H9 (cell line): ENCODE results near the gene L1CAM. TPM values are rescaled to one million over a fixed set of nuclear protein-coding genes. Genes with fewer than 3 reads are reported as not detected.

Source experiments
- DNase-seq: peaks from one replicate; pipeline ENCODE4 v3.0.0-alpha.2; 2017
- H2AFZ ChIP-seq: one replicate; pipeline ENCODE4 v1.6.1; 2013; ENCODE audit warnings: mild to moderate bottlenecking, low read length, control low read depth, moderate library complexity
- H2AK5ac ChIP-seq: 2 replicates; pipeline ENCODE4 v1.6.1; 2013; ENCODE audit warnings: low read length, control low read depth, mixed read lengths; ENCODE audit not compliant: insufficient read length
- H2BK120ac ChIP-seq: one replicate; pipeline ENCODE4 v1.6.1; 2013; ENCODE audit warnings: low read depth, mild to moderate bottlenecking, low read length, control low read depth, inconsistent platforms; ENCODE audit not compliant: poor library complexity, severe bottlenecking
- H2BK12ac ChIP-seq: 2 replicates; pipeline ENCODE4 v1.6.1; 2013; ENCODE audit warnings: low read length, control low read depth, mixed read lengths, low read depth; ENCODE audit not compliant: insufficient read length
- H2BK15ac ChIP-seq: 2 replicates; pipeline ENCODE4 v1.6.1; 2013; ENCODE audit warnings: low read depth, low read length, control low read depth
- H2BK20ac ChIP-seq: one replicate; pipeline ENCODE4 v1.6.1; 2013; ENCODE audit warnings: low read depth, mild to moderate bottlenecking, low read length, control low read depth, inconsistent platforms; ENCODE audit not compliant: poor library complexity, severe bottlenecking
- H2BK5ac ChIP-seq: 2 replicates; pipeline ENCODE4 v1.6.1; 2013; ENCODE audit warnings: low read length, control low read depth, mixed read lengths; ENCODE audit not compliant: insufficient read length
- H3K14ac ChIP-seq: 2 replicates; pipeline ENCODE4 v1.6.1; 2013; ENCODE audit warnings: low read length, control low read depth; ENCODE audit not compliant: insufficient read depth
- H3K18ac ChIP-seq: 2 replicates; pipeline ENCODE4 v1.6.1; 2013; ENCODE audit warnings: low read depth, mild to moderate bottlenecking, mixed read lengths, low read length, control low read depth; ENCODE audit not compliant: insufficient read length
- H3K23ac ChIP-seq: 2 replicates; pipeline ENCODE4 v1.6.1; 2013; ENCODE audit warnings: low read length, control low read depth, mixed read lengths, low read depth; ENCODE audit not compliant: insufficient read length
- H3K23me2 ChIP-seq: 2 replicates; pipeline ENCODE4 v1.6.1; 2013; ENCODE audit warnings: low read depth, mild to moderate bottlenecking, mixed read lengths, low read length, control low read depth; ENCODE audit not compliant: insufficient read length, poor library complexity, severe bottlenecking
- H3K27ac ChIP-seq: 2 replicates; pipeline ENCODE4 v1.5.1; 2013; ENCODE audit warnings: low read length, control low read depth, mixed read lengths, low read depth; ENCODE audit not compliant: insufficient read length
- H3K27me3 ChIP-seq: 2 replicates; pipeline ENCODE4 v1.6.1; 2013; ENCODE audit warnings: low read length, control low read depth, inconsistent platforms; ENCODE audit not compliant: insufficient read depth
- H3K4ac ChIP-seq: 2 replicates; pipeline ENCODE4 v1.6.1; 2013; ENCODE audit warnings: low read depth, mild to moderate bottlenecking, control low read depth, inconsistent platforms, low read length, moderate library complexity
- H3K4me1 ChIP-seq: 2 replicates; pipeline ENCODE4 v1.6.1; 2013; ENCODE audit warnings: low read length, control low read depth, inconsistent platforms; ENCODE audit not compliant: insufficient read depth
- H3K4me2 ChIP-seq: 2 replicates; pipeline ENCODE4 v1.6.1; 2013; ENCODE audit warnings: low read length, control low read depth, mixed read lengths; ENCODE audit not compliant: insufficient read length, insufficient read depth
- H3K56ac ChIP-seq: 2 replicates; pipeline ENCODE4 v1.6.1; 2013; ENCODE audit warnings: low read depth, mild to moderate bottlenecking, mixed read lengths, low read length, control low read depth; ENCODE audit not compliant: insufficient read length
- H3K79me1 ChIP-seq: 2 replicates; pipeline ENCODE4 v1.6.1; 2013; ENCODE audit warnings: low read depth, mild to moderate bottlenecking, moderate library complexity, low read length, control low read depth, inconsistent platforms; ENCODE audit not compliant: insufficient read depth, poor library complexity, severe bottlenecking
- H3K79me2 ChIP-seq: 2 replicates; pipeline ENCODE4 v1.6.1; 2013; ENCODE audit warnings: low read length, control low read depth, inconsistent platforms; ENCODE audit not compliant: insufficient read depth
- H3K9ac ChIP-seq: 2 replicates; pipeline ENCODE4 v1.6.1; 2013; ENCODE audit warnings: low read length, control low read depth, mixed read lengths; ENCODE audit not compliant: insufficient read length; ENCODE audit errors: extremely low read depth
- H3K9me3 ChIP-seq: one replicate; pipeline ENCODE4 v1.6.1; 2013; ENCODE audit warnings: low read depth, low read length, inconsistent platforms; ENCODE audit not compliant: control insufficient read depth
- H3T11ph ChIP-seq: one replicate; pipeline ENCODE4 v1.6.1; 2013; ENCODE audit warnings: mild to moderate bottlenecking, low read length, control low read depth, inconsistent platforms
- H4K20me1 ChIP-seq: one replicate; pipeline ENCODE4 v1.6.1; 2013; ENCODE audit not compliant: control insufficient read depth, insufficient read length, insufficient read depth
- H4K5ac ChIP-seq: 2 replicates; pipeline ENCODE4 v1.6.1; 2013; ENCODE audit warnings: low read depth, mild to moderate bottlenecking, mixed read lengths, low read length, control low read depth; ENCODE audit not compliant: insufficient read length
- H4K8ac ChIP-seq: replicated peaks from 2 replicates; pipeline ENCODE4 v1.6.1; 2013; ENCODE audit warnings: low read length, control low read depth, mixed read lengths, low read depth; ENCODE audit not compliant: insufficient read length
- H4K91ac ChIP-seq: 2 replicates; pipeline ENCODE4 v1.6.1; 2013; ENCODE audit warnings: low read depth, mild to moderate bottlenecking, moderate library complexity, mixed read lengths, low read length, control low read depth; ENCODE audit not compliant: insufficient read length
- H3K27ac Mint-ChIP-seq, 3 experiments: 2 replicates in 2 of 3; 3 replicates in 1 of 3; pipeline ENCODE4 v1.8.0; 2020 to 2021; ENCODE audit warnings: mixed read lengths in 3 of 3, mild to moderate bottlenecking in 1 of 3, moderate library complexity in 1 of 3
- H3K27me3 Mint-ChIP-seq: 2 replicates; pipeline ENCODE4 v1.8.0; 2021; ENCODE audit warnings: low read depth, mild to moderate bottlenecking, moderate library complexity, mixed read lengths
- H3K36me3 Mint-ChIP-seq, 3 experiments: 2 replicates in 2 of 3; 3 replicates in 1 of 3; pipeline ENCODE4 v1.8.0; 2020 to 2021; ENCODE audit warnings: low read depth in 3 of 3, mixed read lengths in 3 of 3; ENCODE audit not compliant: insufficient read depth in 1 of 3
- H3K4me1 Mint-ChIP-seq, 2 experiments: 2 replicates each; pipeline ENCODE4 v1.8.0; 2020; ENCODE audit warnings: mixed read lengths in 2 of 2
- H3K4me3 Mint-ChIP-seq, 2 experiments: 2 replicates in 1 of 2; 3 replicates in 1 of 2; pipeline ENCODE4 v1.8.0; 2020 to 2021; ENCODE audit warnings: mild to moderate bottlenecking in 2 of 2, mixed read lengths in 2 of 2, moderate library complexity in 1 of 2
- H3K9me3 Mint-ChIP-seq, 2 experiments: 2 replicates in 1 of 2; 3 replicates in 1 of 2; pipeline ENCODE4 v1.8.0; 2020; ENCODE audit warnings: mild to moderate bottlenecking in 2 of 2, mixed read lengths in 2 of 2, moderate library complexity in 1 of 2
- WGBS: extraction: QIAGEN DNeasy Blood & Tissue Kit; methylation state at CpG from one replicate; pipeline ENCODE4 v1.1.7; 2013; ENCODE audit warnings: missing lambda C conversion rate, low lambda C conversion rate, mixed read lengths; ENCODE audit not compliant: insufficient read length; ENCODE audit errors: extremely low coverage; 5-methylcytosine and 5-hydroxymethylcytosine counted together
- total RNA-seq: library from RNA; stranded (reverse); gene quantifications from 2 replicates; pipeline ENCODE4 v1.2.1, GENCODE V29; 2021
- TF ChIP-seq, protein P1 (sequence below): fragments of 200-600 bp; sonication (generic); conservative IDR thresholded peaks from 3 replicates; pipeline ENCODE4 v1.8.0; 2021; ENCODE audit warnings: antibody characterized with exemption, mild to moderate bottlenecking

Gene L1CAM
- total RNA-seq, 1 experiment from 2014 or later: 22.7 TPM

DNA sequence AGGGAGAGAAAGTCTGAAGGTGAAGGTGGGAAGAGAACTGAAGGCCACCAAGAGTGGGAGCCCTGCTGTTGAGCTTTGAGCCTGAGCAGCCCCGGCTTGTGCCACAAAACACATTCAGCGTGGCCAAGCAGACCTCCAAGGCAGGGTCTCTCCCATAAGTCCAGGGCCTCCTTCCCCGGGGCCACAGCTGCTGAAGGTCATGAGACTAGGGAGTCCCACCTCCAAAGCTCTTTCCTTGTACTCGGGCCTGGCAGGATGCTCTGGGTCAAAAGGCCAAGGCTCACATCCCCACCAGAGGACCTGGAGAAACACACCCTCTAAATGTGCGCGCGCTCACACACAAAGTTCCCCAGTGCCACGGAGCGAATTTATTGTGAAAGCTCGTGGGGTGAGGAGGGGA, 43.6 kb upstream of the L1CAM start:
- peaks cover 59 to 66% of the 10 kb centered on the region in 2 experiments for H3K9me3 Mint-ChIP-seq
- no CpG with 5 or more reads among the region's 10 CpGs for WGBS

More for the DNA sequence above, 43.6 kb upstream of the L1CAM start:
- peaks cover 29% of the 10 kb centered on the region for H3K23me2 ChIP-seq
- H3K4ac ChIP-seq: no peak overlapping the region
- H3K56ac ChIP-seq: no peak overlapping the region
- H3K79me2 ChIP-seq: no peaks in the 10 kb centered on the region; the same call in 1 of the 2 replicates
- H4K91ac ChIP-seq: no peak overlapping the region
- 0 out of 7 replicates have a peak overlapping the region, but pooled peaks of 1 of the 3 experiments have one; percentile 97 for H3K27ac Mint-ChIP-seq
- H3K4me2 ChIP-seq: no peak overlapping the region
- no peaks in the 10 kb centered on the region for H3K4me1 ChIP-seq
- H4K8ac ChIP-seq: no peak overlapping the region
- peaks cover 6 to 32% of the 10 kb centered on the region in 2 experiments for H3K4me1 Mint-ChIP-seq
- H3K4me3 Mint-ChIP-seq: no peak overlapping the region
- no peak overlapping the region for H2BK12ac ChIP-seq
- H2BK15ac ChIP-seq: no peak overlapping the region
- H2BK20ac ChIP-seq: no peak overlapping the region
- H3K14ac ChIP-seq: no peak overlapping the region
- H3K27me3 ChIP-seq: no peaks in the 10 kb centered on the region
- no peaks in the 10 kb centered on the region for H3K79me1 ChIP-seq
- H4K20me1 ChIP-seq: no peaks in the 10 kb centered on the region
- no peak overlapping the region for H4K5ac ChIP-seq
- no peak overlapping the region for H3K18ac ChIP-seq
- no peak overlapping the region for H3K23ac ChIP-seq
- DNase-seq: no peak
- peaks cover 19 to 43% (median 26%) of the 10 kb centered on the region in 3 experiments for H3K36me3 Mint-ChIP-seq
- H2BK120ac ChIP-seq: no peak overlapping the region
- no peak overlapping the region for H3T11ph ChIP-seq
- no peak overlapping the region for H3K9ac ChIP-seq
- peaks cover 22% of the 10 kb centered on the region for H3K9me3 ChIP-seq
- no peak overlapping the region for H2AK5ac ChIP-seq
- no peak overlapping the region for H3K27ac ChIP-seq
- no peak overlapping the region for H2BK5ac ChIP-seq
- no peak overlapping the region for H2AFZ ChIP-seq
- TF ChIP-seq, protein P1, sequence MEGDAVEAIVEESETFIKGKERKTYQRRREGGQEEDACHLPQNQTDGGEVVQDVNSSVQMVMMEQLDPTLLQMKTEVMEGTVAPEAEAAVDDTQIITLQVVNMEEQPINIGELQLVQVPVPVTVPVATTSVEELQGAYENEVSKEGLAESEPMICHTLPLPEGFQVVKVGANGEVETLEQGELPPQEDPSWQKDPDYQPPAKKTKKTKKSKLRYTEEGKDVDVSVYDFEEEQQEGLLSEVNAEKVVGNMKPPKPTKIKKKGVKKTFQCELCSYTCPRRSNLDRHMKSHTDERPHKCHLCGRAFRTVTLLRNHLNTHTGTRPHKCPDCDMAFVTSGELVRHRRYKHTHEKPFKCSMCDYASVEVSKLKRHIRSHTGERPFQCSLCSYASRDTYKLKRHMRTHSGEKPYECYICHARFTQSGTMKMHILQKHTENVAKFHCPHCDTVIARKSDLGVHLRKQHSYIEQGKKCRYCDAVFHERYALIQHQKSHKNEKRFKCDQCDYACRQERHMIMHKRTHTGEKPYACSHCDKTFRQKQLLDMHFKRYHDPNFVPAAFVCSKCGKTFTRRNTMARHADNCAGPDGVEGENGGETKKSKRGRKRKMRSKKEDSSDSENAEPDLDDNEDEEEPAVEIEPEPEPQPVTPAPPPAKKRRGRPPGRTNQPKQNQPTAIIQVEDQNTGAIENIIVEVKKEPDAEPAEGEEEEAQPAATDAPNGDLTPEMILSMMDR: no peak
- no peaks in the 10 kb centered on the region; the same call in 1 of the 2 replicates for H3K27me3 Mint-ChIP-seq
